ENCODE measurements around the gene EXOSC5. TPM values are rescaled to one million over a fixed set of nuclear protein-coding genes. Genes with fewer than 3 reads are reported as not detected.

EXOSC5 gene
- total and polyA plus RNA-seq, 9 of the 15 experiments (the other 6 are each of a cell fraction or from before 2014, with no cell fraction given): 10.9 to 75.5 (median 37.8) TPM

GRCh38 chr19:41427647-41428480, 30.7 kb upstream of the EXOSC5 start (continued):
- TF ChIP-seq NKRF (IDR thresholded peaks at IDR 0.05; ENCODE audit: borderline replicate concordance) (peak; percentile 69), SIX5 (IDR thresholded peaks at IDR 0.05; ENCODE audit: borderline replicate concordance in 1 of 2, insufficient read depth in 1 of 2, low read depth in 1 of 2, low read length in 2 of 2) (no peak), ZNF740 (CRISPR knock-in tag; IDR thresholded peaks at IDR 0.05) (no peak), ZNF740 (tag; IDR thresholded peaks at IDR 0.05) (no peak), SRSF3 (IDR thresholded peaks at IDR 0.05; ENCODE audit: insufficient read depth, low read length) (no peak), SREBF1 (IDR thresholded peaks at IDR 0.05; ENCODE audit: borderline replicate concordance, low read depth, low read length) (no peak), HDAC1 (IDR thresholded peaks at IDR 0.05) (peak in 1 of 2 experiments; percentile 85; a peak in 2 of 4 replicates), CLOCK (CRISPR knock-in tag; IDR thresholded peaks at IDR 0.05; ENCODE audit: borderline replicate concordance) (no peak), ZNF274 (IDR thresholded peaks at IDR 0.05; ENCODE audit: borderline replicate concordance, low read depth, low read length) (no peak), PHB2 (IDR thresholded peaks at IDR 0.05; ENCODE audit: low read depth) (0 out of 2 replicates have a peak, but pooled peaks have one; percentile 55), ESRRA (IDR thresholded peaks at IDR 0.05; ENCODE audit: borderline replicate concordance, low read depth) (peak; percentile 37; the same call in 1 of the 2 replicates), KDM1A (IDR thresholded peaks at IDR 0.05) (peak in 1 of 2 experiments; percentile 30; a peak in 1 of 4 replicates), ZBTB34 (CRISPR knock-in tag; IDR thresholded peaks at IDR 0.05) (no peak), ZNF3 (CRISPR knock-in tag; IDR thresholded peaks at IDR 0.05) (no peak), ATF7 (IDR thresholded peaks at IDR 0.05) (0 out of 2 replicates have a peak, but pooled peaks have one; percentile 11), CHD2 (IDR thresholded peaks at IDR 0.05; ENCODE audit: low read depth, low read length) (no peak), ZNF12 (CRISPR knock-in tag; IDR thresholded peaks at IDR 0.05) (no peak), SUPT5H (IDR thresholded peaks at IDR 0.05) (peak; percentile 67; the same call in 1 of the 2 replicates), USF2 (CRISPR knock-in tag; IDR thresholded peaks at IDR 0.05) (no peak), ZNF830 (CRISPR knock-in tag; IDR thresholded peaks at IDR 0.05) (0 out of 2 replicates have a peak, but pooled peaks have one; percentile 1)
